GM08714 (cell line): ENCODE data around the gene TLR6.

Experiments
- H3K4me3 ChIP-seq: fragments of 200-500 bp; sonication (Bioruptor generic); 2 replicates; pipeline ENCODE4 v1.5.1; 2014; ENCODE audit warnings: mild to moderate bottlenecking, low read length, inconsistent platforms
- ZNF274 ChIP-seq: IDR thresholded peaks from 2 replicates; pipeline ENCODE4 v1.6.1; 2012; ENCODE audit warnings: mild to moderate bottlenecking, low read depth, low read length

TLR6 gene, protein sequence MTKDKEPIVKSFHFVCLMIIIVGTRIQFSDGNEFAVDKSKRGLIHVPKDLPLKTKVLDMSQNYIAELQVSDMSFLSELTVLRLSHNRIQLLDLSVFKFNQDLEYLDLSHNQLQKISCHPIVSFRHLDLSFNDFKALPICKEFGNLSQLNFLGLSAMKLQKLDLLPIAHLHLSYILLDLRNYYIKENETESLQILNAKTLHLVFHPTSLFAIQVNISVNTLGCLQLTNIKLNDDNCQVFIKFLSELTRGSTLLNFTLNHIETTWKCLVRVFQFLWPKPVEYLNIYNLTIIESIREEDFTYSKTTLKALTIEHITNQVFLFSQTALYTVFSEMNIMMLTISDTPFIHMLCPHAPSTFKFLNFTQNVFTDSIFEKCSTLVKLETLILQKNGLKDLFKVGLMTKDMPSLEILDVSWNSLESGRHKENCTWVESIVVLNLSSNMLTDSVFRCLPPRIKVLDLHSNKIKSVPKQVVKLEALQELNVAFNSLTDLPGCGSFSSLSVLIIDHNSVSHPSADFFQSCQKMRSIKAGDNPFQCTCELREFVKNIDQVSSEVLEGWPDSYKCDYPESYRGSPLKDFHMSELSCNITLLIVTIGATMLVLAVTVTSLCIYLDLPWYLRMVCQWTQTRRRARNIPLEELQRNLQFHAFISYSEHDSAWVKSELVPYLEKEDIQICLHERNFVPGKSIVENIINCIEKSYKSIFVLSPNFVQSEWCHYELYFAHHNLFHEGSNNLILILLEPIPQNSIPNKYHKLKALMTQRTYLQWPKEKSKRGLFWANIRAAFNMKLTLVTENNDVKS

DNA sequence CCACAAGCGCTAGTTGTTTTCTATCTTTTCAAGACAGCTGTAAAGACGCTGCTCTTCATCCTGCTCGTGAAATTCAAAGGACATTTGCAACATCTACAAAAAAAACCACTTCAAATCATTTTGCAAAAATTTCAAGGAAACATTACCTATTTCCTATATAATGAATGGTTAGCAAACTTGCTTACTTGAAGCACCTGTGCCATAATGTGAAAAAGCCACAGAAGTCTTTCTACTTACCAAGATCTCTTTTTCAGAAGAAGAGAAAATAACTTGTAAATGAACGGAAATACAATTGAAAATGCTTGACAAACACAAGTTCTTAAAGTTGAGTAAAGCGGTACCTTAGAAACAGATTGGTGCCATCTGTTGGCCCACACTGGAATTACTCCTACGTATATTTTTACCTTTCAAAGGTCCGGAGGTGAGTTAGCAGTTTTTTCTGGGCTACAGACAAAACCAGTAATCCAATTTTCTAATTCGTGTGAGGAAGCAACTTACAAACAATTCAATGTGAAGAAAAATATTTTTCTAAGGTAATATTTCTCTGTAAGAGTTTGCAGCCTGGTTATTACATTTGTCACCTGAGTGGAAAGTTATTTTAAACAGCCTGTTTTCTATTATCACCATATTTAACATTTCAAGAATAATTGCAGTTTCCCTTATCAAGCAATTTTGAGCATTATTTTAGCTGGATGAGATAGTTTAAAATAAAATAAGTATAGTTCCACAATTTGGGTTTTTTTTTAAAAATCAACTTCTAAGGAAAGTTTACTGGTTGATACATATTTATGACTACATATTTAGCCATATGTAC, at the start of gene TLR6:
TLR6 (minus strand) TSS at position 294 of the 814 bp plus-strand sequence. CDS start 27,344 bp downstream, outside the sequence.
- no peak for TF ChIP-seq ZNF274
- H3K4me3 ChIP-seq = peak within 1 kb of the TSS; percentile 99

DNA sequence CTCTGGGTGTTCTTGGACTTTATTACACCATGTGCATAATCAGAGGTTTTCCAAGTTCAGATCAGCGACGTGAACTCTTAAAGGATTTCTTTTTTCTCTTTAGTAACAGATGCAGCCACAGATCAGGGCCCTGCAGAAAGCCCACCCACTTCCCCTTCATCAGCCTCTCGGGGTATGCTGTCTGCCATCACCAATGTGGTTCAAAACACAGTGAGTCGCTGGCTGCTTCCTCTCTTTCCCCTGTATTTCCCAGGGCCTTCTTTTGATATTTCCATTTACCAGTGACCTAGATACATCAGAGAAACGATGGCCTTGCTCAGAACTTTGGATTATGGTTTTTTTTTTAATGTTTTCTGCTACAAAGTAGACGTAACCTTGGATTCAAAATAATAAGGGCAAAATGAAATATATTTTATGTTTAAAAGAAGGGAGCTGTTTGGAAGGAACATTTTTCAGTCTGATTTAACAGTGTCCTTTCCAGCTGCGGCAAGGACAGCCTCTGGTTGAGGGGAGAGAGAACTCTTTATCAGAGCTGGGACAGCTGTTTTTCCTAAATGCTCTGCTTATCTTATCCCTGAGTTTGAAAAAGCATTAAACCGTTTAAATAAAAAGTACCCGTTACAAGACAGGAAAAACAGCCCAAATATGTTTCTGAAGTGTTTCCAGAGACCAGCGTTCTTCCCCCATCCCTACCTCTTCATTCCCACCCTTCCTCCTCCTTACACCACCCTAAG, 49.2 kb upstream of the TLR6 start:
- no peak for TF ChIP-seq ZNF274

DNA sequence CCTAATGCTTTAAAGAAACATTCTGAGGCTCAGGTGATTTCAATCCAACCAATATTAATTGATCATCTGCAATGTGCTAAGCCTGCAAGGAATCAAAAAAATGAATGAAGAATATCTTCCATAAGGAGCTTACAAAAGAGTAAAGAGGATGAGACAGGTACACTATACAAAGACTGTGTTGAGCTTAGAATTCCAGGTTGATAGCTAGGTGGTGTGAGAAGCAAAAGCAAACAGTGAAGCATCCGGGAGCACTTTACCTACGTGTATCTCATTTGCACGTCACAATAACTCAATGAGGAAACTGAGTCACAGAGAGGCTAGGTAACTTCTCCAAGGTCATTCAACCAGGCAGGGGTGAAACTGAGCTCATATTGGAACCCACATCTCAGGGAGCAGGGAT, 48.1 kb upstream of the TLR6 start:
- no peak for TF ChIP-seq ZNF274
- no peak overlapping the region for H3K4me3 ChIP-seq

More for the DNA sequence above, 49.2 kb upstream of the TLR6 start:
- H3K4me3 ChIP-seq = no peak overlapping the region

DNA sequence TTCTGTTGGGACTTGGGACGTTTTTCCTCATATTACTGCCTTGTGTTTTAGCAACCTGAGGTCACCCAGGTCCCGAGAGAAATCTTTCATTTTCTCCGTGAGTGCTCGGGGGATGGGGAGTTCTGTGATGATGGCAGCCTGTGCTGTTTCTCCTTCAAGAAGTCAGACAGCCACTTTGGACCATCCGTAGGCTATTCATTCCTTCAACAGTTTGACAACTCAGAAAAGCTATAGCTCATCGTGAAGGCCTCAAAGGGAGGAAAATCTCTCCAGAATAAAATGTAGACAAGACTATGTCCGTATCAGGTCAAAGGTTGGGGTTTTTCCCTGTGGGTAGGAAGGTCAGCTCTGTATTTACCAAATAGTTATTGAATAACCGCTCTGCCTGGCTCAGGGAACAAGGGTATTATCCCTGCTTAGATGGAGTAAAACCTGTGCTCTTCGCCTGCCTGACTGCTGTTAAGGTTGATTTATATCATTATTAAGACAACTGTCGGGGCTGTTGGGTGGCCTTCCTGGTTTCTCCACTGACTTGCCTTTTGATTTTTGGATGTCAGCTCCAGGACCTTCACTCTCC, 47.6 kb upstream of the TLR6 start:
- TF ChIP-seq ZNF274 = no peak

DNA sequence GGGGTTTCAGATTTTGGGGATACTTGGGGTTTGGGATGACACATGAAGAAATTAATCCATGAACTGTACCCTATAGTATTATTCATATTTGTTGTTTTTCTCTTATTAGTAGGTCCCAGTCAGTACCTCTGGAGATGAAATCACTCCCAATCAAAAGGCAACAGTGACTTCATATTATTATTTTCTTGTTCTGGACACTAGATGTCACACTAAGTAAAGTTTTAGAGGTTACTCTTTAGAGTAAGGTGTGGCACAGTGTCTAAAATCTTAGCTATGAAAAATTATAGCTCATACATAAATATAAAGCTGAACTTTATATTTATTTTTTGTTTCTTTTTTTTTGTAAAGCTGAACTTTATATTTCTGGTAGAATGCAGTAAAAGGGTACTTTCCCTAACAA, 46.1 kb upstream of the TLR6 start:
- TF ChIP-seq ZNF274 = no peak
- H3K4me3 ChIP-seq = no peak overlapping the region

More for the DNA sequence above, 47.6 kb upstream of the TLR6 start:
- no peak overlapping the region for H3K4me3 ChIP-seq

DNA sequence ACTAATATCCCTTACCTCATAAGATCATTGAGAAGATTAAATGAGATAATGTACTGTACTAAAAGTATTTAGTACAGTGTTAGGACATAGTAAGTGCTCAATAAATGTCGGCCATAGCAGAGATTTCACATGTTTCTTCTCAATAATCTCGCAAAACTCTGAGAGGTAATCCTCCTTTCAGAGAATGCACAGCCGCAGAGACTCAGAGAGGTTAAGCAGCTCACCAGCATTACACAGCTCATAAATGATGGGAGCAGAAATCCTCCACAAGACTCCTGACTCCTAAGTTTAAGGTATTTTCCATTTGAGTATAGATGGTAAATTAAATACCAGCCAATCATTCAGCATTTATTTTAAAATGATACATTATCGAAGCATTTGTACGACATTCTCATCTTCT, 45.6 kb upstream of the TLR6 start:
- TF ChIP-seq ZNF274 = no peak
- H3K4me3 ChIP-seq = no peak overlapping the region

DNA sequence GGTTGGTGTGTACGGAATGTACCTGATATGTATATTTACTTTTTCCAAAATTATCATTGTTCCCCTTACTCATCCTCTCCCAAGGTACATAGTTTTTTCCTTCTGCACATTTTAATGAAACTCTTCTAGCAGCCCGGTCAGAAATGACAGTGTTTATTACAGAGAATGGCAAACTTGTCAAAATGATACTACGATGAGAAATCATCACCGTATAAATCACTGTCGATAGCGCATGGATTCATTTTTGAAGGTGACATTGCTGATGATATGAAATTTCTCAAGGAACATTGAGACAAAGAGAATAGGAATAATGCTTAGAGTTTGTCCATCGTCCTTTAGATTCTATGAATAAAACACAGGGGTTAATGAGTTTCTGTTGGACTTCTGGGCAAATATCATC, 41.6 kb upstream of the TLR6 start:
- no peak overlapping the region for H3K4me3 ChIP-seq
- TF ChIP-seq ZNF274 = no peak

DNA sequence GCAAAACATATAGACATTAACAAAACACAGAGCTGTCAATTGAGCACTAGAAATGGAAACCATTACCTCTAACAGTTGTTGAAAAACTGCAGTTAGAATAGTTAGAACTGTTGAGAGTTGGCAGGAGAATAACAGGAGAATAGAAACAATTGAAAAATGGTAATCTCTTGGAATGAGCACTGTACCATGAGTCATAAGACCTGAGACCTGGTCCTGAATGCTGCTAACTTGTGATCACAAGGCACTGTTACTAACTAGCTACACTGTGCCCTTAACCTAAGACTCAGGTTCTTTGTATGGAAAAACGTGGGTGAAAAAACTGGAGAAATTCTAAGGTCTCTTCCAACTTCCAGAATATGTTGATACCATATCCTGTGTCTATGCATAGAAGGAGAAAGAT, 40.3 kb upstream of the TLR6 start:
- H3K4me3 ChIP-seq = no peak overlapping the region
- TF ChIP-seq ZNF274 = no peak

DNA sequence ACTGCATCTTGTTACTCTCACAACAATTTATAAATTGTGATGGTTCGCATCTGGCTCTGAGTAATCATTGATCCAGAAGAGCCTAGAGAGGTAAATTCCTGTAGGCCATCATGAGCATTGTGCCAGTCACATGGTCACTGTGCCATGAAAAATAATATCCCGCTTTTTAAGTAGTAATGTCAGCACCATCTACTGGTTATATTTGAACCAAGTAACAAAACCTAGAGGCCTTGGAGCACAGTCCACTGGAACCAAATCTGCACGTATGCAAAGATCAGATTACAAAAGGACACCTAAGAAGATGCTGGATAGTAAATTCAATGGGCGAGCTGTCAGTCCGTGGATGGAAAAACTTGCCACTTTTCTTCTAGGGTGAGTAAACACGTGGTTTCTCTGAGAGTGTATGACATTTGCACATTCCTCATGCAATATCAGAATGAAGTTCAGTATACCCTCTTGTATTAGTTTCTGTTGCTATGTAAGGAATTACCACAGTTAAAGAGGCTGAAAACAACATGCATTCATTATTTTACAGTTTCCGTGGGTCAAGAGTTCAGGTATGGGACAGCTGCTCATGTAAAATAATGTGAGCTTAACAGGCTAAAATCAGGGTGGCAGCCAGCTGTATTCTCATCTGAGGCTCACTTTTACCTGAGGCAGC, 37.8 kb upstream of the TLR6 start:
- no peak overlapping the region for H3K4me3 ChIP-seq
- no peak for TF ChIP-seq ZNF274

DNA sequence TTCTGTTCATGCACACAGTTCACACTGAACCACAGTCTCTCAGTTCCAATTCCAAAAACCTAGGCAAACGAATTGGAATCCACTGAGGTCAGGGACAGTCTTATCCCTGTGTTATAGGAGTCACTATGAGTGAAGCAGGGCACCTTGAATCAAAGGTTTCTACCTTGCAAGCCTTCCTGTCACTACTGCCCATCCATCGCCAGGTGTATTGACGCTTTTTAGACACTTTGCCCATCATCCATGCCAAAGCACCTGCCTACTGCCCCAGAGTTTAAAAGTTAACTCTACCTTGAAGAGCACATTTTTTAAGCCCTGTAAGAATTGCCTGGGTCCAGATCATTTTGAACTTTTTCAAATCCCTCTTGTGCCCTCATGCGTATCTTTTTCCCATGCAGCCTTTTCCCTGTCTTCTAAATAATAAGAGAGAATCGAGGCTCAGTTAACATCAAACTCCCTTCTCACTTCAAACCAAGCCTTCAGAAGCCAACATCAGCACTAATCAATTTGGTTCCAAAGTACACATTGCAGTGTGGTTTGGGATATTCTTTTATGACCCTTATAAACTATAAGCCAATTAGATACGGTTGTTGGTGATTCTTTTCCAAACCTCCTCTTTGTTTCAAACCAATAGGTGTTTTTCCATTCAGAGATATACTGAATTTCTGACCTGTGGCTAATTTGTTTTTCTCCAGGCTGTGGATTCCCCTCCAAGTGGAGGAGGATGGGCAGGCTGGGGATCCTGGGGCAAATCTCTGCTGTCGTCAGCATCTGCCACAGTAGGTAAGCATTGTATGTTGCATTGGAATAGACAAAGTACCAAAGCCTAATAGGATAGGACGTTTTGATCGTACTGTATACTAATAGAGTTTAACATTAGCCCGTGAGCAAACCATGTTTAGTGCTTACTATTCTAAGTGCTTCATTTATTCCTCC, 34.7 kb upstream of the TLR6 start:
- TF ChIP-seq ZNF274 = no peak
- H3K4me3 ChIP-seq = no peak overlapping the region

DNA sequence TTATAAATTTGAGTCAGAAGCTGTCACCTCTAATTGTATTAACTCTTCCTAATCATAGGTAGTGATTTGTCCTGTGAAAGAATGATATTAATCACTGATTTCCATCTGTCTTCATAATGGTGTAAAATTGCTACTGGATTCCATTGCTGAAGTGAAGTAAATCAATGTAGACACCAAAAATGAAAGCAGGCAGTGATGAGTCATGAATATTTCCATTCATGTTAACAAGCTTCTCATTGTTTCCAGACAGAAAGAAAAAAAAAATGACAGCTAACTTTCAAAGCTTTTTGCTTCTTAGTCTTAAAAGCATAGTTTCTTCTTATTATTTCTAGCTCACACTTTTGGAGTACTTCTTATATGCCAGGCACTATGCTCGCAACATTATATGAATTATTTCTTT, 32.5 kb upstream of the TLR6 start:
- H3K4me3 ChIP-seq = no peak overlapping the region
- no peak for TF ChIP-seq ZNF274

DNA sequence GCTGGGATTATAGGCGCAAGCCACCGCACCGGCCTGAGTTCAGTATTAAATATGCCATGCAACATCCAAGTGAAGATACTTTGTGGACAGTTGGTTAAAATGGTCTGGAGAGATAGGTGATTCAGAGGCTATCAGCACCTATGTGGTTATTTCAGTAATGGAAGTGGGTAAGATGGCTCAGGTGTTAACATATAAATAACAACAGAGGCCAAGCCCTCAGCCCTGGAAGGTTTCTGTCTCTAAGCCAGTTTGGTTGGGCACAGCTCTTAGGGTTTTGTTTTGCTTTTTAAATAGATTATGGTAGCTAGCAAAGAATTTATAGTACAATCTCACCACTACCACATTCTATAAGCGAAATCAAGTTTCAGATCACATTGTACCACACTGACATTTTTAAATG, 27.6 kb upstream of the TLR6 start:
- no peak overlapping the region for H3K4me3 ChIP-seq
- no peak for TF ChIP-seq ZNF274
